Psoas muscle (tissue), 8 donors: ENCODE data around the gene COL4A2. TPM values are rescaled to one million over a fixed set of nuclear protein-coding genes. Genes with fewer than 3 reads are reported as not detected.
"Not testable (repeated sequence)": the region's sequence is repeated elsewhere in the genome, so short reads cannot be mapped to it uniquely, and the experiment has no call there.

ENCODE experiments used
- ATAC-seq, 4 donors: fragments of 200-7000 bp; cut with Tn5 transposase; one replicate each; pipeline ENCODE4 v1.9.1; 2020; ENCODE audit warnings: moderate library complexity in 3 of 4, mild to moderate bottlenecking in 2 of 4
- DNase-seq, 2 donors: peaks; one replicate each; pipeline ENCODE4 v3.0.0-alpha.2; 2020
- H3K27ac ChIP-seq: fragments of 200-600 bp; one replicate; pipeline ENCODE4 v1.8.0; 2022
- H3K27me3 ChIP-seq, 3 donors: fragments of 200-600 bp in 1 of 3; one replicate each; pipeline versions ENCODE4 v1.6.1 to v1.8.0; 2013 to 2022; ENCODE audit warnings: low read length in 2 of 3, mild to moderate bottlenecking in 2 of 3, moderate library complexity in 1 of 3; ENCODE audit not compliant: insufficient read depth in 3 of 3
- H3K36me3 ChIP-seq, 2 donors: fragments of 200-600 bp in 1 of 2; one replicate each; pipeline versions ENCODE4 v1.6.1 to v1.8.0; 2013 to 2022; ENCODE audit warnings: low read depth in 1 of 2, mild to moderate bottlenecking in 1 of 2, moderate library complexity in 1 of 2; ENCODE audit not compliant: insufficient read depth in 1 of 2
- H3K4me1 ChIP-seq: fragments of 200-600 bp; one replicate; pipeline ENCODE4 v1.8.0; 2022
- H3K4me3 ChIP-seq: fragments of 200-600 bp; one replicate; pipeline ENCODE4 v1.8.0; 2022; ENCODE audit warnings: mild to moderate bottlenecking
- H3K9me3 ChIP-seq: fragments of 200-600 bp; one replicate; pipeline ENCODE4 v1.8.0; 2022
- CTCF ChIP-seq: fragments of 200-600 bp; IDR thresholded peaks from one replicate; pipeline ENCODE4 v1.8.0; 2022; ENCODE audit warnings: antibody characterized with exemption
- WGBS, 3 donors: extraction: QIAGEN DNeasy Blood & Tissue Kit; methylation state at CpG; one replicate each; pipeline versions ENCODE4 v1.1.6 to v1.1.7; 2013; 5-methylcytosine and 5-hydroxymethylcytosine counted together
- intact Hi-C, 2 donors: fragments of 100-400 bp; cut with DNase I; formaldehyde crosslinking; loops; one replicate each; pipeline versions ENCODE4 v1.11.0 to v1.14.2; 2022
- polyA plus RNA-seq, 3 donors: library from polyadenylated mRNA; stranded (reverse); fragments of 200-250 nt; gene quantifications; one replicate each; pipeline ENCODE4 v1.2.3, GENCODE V29; 2013
- total RNA-seq, 4 donors: library from RNA; stranded (reverse); fragmentation: NEBNext Ultra II Directional in 2 of 4; extraction: Animal tissue kit (Norgen Biotek cat#: 25700) in 2 of 4; gene quantifications; one replicate each; pipeline versions ENCODE4 v1.2.1 to v1.2.4, GENCODE V29; 2021 to 2023
- donor health status: healthy with polysubstance abuse.
- donor health status: DM: no; HTN: no; CAD: no; lungs with moderate emphysema.
- donor health status: Bipolar disorder and iron deficiency.
- donor health status: healthy.
- donor health status: DM: yes; HTN: yes; CAD: no.
- donor health status: DM: no; HTN: no; CAD: no.
- donor health status: DM: no; HTN: no; CAD: no.
- donor health status: DM: yes; HTN: yes; CAD: no.

Gene COL4A2
- total and polyA plus RNA-seq, 7 donors = 25.8 to 84.5 (median 57.8) TPM

GRCh38 chr13:110318920-110319319 lies 11.8 kb downstream of the COL4A2 start:
- DNase-seq = no peak
- Histone ChIP-seq H3K27ac (peak overlapping the region; percentile 33), H3K27me3 (peaks cover 0 to 8% (median 2%) of the 10 kb centered on the region in 3 donors), H3K36me3 (peaks cover 0 to 5% of the 10 kb centered on the region in 2 donors), H3K4me3 (no peak overlapping the region), H3K4me1 (peaks cover 4% of the 10 kb centered on the region), H3K9me3 (no peaks in the 10 kb centered on the region)
- 71 to 76% (median 73%) methylated on average over 7 of the region's 7 CpGs for WGBS, 3 donors
- TF ChIP-seq CTCF = no peak
- ATAC-seq = no peak
- intact Hi-C loops = no loop called here

- Histone ChIP-seq H3K4me1 (peaks cover 4% of the 10 kb centered on the region), H3K27me3 (peaks cover 0 to 12% (median 2%) of the 10 kb centered on the region in 3 donors), H3K9me3 (no peaks in the 10 kb centered on the region), H3K36me3 (peaks cover 0 to 5% of the 10 kb centered on the region in 2 donors), H3K27ac (peak overlapping the region; percentile 71), H3K4me3 (no peak overlapping the region)
- DNase-seq = no peak
- ATAC-seq = no peak
- WGBS, 3 donors = 63 to 74% (median 64%) methylated on average over 4 of the region's 4 CpGs
- TF ChIP-seq CTCF = no peak
- intact Hi-C loops = no loop called here
These were observed 12.3 kb downstream of the COL4A2 start for GRCh38 chr13:110319397-110319773.

GRCh38 chr13:110319774-110320509 lies 12.9 kb downstream of the COL4A2 start:
- no peaks in the 10 kb centered on the region for H3K9me3 ChIP-seq
- ATAC-seq (peak in 3 of 4 donors; percentile 46 to 52 (median 50)), DNase-seq (no peak)
- no peak for TF ChIP-seq CTCF
- intact Hi-C loops = no loop called here
- no peak overlapping the region for H3K4me3 ChIP-seq
- WGBS, 3 donors = 62 to 72% (median 68%) methylated on average over 19 of the region's 19 CpGs
- peaks cover 0 to 17% (median 2%) of the 10 kb centered on the region in 3 donors for H3K27me3 ChIP-seq
- H3K4me1 ChIP-seq = peaks cover 4% of the 10 kb centered on the region
- peak overlapping the region; percentile 71 for H3K27ac ChIP-seq
- H3K36me3 ChIP-seq = peaks cover 0 to 5% of the 10 kb centered on the region in 2 donors

GRCh38 chr13:110320645-110321044 lies 13.6 kb downstream of the COL4A2 start:
- TF ChIP-seq CTCF = no peak
- intact Hi-C loops = no loop called here
- Histone ChIP-seq H3K27me3 (peaks cover 0 to 19% (median 2%) of the 10 kb centered on the region in 3 donors), H3K36me3 (peaks cover 0 to 5% of the 10 kb centered on the region in 2 donors), H3K4me3 (no peak overlapping the region), H3K27ac (peak overlapping the region; percentile 71), H3K4me1 (peaks cover 4% of the 10 kb centered on the region), H3K9me3 (no peaks in the 10 kb centered on the region)
- ATAC-seq = no peak
- DNase-seq = no peak
- 65 to 74% (median 67%) methylated on average over 2 of the region's 2 CpGs for WGBS, 3 donors

- intact Hi-C loops, H3K4me3 ChIP-seq, DNase-seq, H3K4me1 ChIP-seq, H3K36me3 ChIP-seq, ATAC-seq, H3K27ac ChIP-seq, H3K9me3 ChIP-seq: not testable (repeated sequence)
- peaks cover 0 to 19% (median 2%) of the 10 kb centered on the region in 3 donors for H3K27me3 ChIP-seq
- WGBS, 3 donors = 77 to 83% (median 78%) methylated on average over 3 of the region's 3 CpGs
These were observed 14.5 kb downstream of the COL4A2 start for GRCh38 chr13:110321573-110321972.
